Body of pancreas (tissue), 4 donors: Measurements from ENCODE around the gene SPAG5.

Experiments
- CTCF ChIP-seq, 7 experiments: fragments of 450-650 bp in 4 of 7; fragments of 200-600 bp in 3 of 7; sonication (generic) in 3 of 7; IDR thresholded peaks; one replicate each; pipeline ENCODE4 v1.5.1; 2016 to 2019; ENCODE audit warnings: antibody characterized with exemption in 7 of 7
- POLR2A ChIP-seq, 3 donors: fragments of 450-650 bp; IDR thresholded peaks; one replicate each; pipeline ENCODE4 v1.6.1; 2016; ENCODE audit warnings: antibody characterized with exemption in 3 of 3, mild to moderate bottlenecking in 2 of 3

- TF ChIP-seq CTCF (IDR thresholded peaks at IDR 0.05) (no peak), POLR2A (IDR thresholded peaks at IDR 0.05) (no peak)
These were observed 17.9 kb downstream of the SPAG5 start for GRCh38 chr17:28580959-28581358.
